ENCODE measurements around the gene ARSH. TPM values are rescaled to one million over a fixed set of nuclear protein-coding genes. Genes with fewer than 3 reads are reported as not detected.
"Not testable (repeated sequence)": the region's sequence is repeated elsewhere in the genome, so short reads cannot be mapped to it uniquely, and the experiment has no call there.

ARSH gene
- total RNA-seq, 2 donors from 2014 or later: not detected

GRCh38 chrX:2962381-2962780, 44.0 kb upstream of the ARSH start:
- H3K27ac Mint-ChIP-seq: peak overlapping the region; percentile 82

DNA sequence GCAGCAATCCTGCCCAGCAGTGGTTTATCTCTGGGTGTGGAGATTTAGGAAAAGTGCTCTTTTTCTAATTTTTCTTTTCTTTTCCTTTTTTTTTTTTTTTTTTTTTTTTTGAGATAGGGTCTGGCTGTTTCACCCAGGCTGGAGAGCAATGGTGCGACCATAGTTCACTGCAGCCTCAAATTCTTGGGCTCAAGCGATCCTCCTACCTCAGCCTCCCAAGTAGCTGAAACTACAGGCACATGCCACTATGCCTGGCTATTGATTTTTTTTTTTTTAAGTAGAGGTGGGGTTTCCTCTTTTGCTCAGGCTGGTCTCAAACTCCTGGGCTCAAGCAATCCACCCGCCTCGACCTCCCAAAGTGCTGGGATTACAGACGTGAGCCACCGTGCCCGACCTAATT, 42.9 kb upstream of the ARSH start:
- not testable (repeated sequence) for H3K27ac ChIP-seq (ENCODE audit: low read depth, low read length); DNase-seq; H3K27me3 Mint-ChIP-seq (ENCODE audit: insufficient read depth); H3K4me1 ChIP-seq (ENCODE audit: control insufficient read depth, insufficient read depth, low read length); H3K9me3 Mint-ChIP-seq; H3K27me3 ChIP-seq (ENCODE audit: control insufficient read depth, insufficient read depth, low read length, poor library complexity, severe bottlenecking); H3K9me3 ChIP-seq (ENCODE audit: control insufficient read depth, low read length)
- H3K4me3 ChIP-seq (ENCODE audit: low read length): peak overlapping the region; percentile 90
- H3K36me3 Mint-ChIP-seq (ENCODE audit: low read depth): peaks cover 23% of the 10 kb centered on the region
- H3K9ac ChIP-seq (ENCODE audit: extremely low read depth, low read length, poor library complexity, severe bottlenecking): peak overlapping the region; percentile 94
- H3K27ac Mint-ChIP-seq: peak overlapping the region; percentile 100
- peak overlapping the region; percentile 91 for H3K4me3 Mint-ChIP-seq
- peaks cover 41% of the 10 kb centered on the region for H3K4me1 Mint-ChIP-seq
- peaks cover 20% of the 10 kb centered on the region for H3K36me3 ChIP-seq (ENCODE audit: control insufficient read depth, insufficient read depth, low read length)
- 69% methylated on average over 2 of the region's 7 CpGs; no CpG with 5 or more reads in 1 of the 2 experiments for WGBS, 2 experiments (ENCODE audit: insufficient coverage in 1 of 2, insufficient read length in 1 of 2)

More at GRCh38 chrX:2962381-2962780, 44.0 kb upstream of the ARSH start:
- Histone ChIP-seq H3K27me3 (ENCODE audit: control insufficient read depth, insufficient read depth, low read length, poor library complexity, severe bottlenecking) (no peaks in the 10 kb centered on the region), H3K36me3 (ENCODE audit: control insufficient read depth, insufficient read depth, low read length) (peaks cover 30% of the 10 kb centered on the region), H3K9ac (ENCODE audit: extremely low read depth, low read length, poor library complexity, severe bottlenecking) (peak overlapping the region; percentile 94), H3K27ac (ENCODE audit: low read depth, low read length) (no peak overlapping the region), H3K4me1 (ENCODE audit: control insufficient read depth, insufficient read depth, low read length) (no peaks in the 10 kb centered on the region), H3K4me3 (ENCODE audit: low read length) (peak overlapping the region; percentile 90), H3K9me3 (ENCODE audit: control insufficient read depth, low read length) (no peaks in the 10 kb centered on the region)
- TF ChIP-seq, protein P1, sequence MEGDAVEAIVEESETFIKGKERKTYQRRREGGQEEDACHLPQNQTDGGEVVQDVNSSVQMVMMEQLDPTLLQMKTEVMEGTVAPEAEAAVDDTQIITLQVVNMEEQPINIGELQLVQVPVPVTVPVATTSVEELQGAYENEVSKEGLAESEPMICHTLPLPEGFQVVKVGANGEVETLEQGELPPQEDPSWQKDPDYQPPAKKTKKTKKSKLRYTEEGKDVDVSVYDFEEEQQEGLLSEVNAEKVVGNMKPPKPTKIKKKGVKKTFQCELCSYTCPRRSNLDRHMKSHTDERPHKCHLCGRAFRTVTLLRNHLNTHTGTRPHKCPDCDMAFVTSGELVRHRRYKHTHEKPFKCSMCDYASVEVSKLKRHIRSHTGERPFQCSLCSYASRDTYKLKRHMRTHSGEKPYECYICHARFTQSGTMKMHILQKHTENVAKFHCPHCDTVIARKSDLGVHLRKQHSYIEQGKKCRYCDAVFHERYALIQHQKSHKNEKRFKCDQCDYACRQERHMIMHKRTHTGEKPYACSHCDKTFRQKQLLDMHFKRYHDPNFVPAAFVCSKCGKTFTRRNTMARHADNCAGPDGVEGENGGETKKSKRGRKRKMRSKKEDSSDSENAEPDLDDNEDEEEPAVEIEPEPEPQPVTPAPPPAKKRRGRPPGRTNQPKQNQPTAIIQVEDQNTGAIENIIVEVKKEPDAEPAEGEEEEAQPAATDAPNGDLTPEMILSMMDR (conservative IDR thresholded peaks at IDR 0.05): no peak
- DNase-seq: peak; percentile 87
- H3K4me3 Mint-ChIP-seq: peak overlapping the region; percentile 91
- peaks cover 34% of the 10 kb centered on the region for H3K4me1 Mint-ChIP-seq
- H3K36me3 Mint-ChIP-seq (ENCODE audit: low read depth): peaks cover 32% of the 10 kb centered on the region
- 23 to 51% methylated on average over 5 to 11 of the region's 11 CpGs for WGBS, 2 experiments (ENCODE audit: insufficient coverage in 1 of 2, insufficient read length in 1 of 2)
- H3K27me3 Mint-ChIP-seq (ENCODE audit: insufficient read depth): no peaks in the 10 kb centered on the region
- no peaks in the 10 kb centered on the region for H3K9me3 Mint-ChIP-seq

- not testable (repeated sequence) for H3K27me3 Mint-ChIP-seq (ENCODE audit: insufficient read depth); H3K9me3 ChIP-seq (ENCODE audit: control insufficient read depth, low read length); H3K4me1 ChIP-seq (ENCODE audit: control insufficient read depth, insufficient read depth, low read length); H3K27me3 ChIP-seq (ENCODE audit: control insufficient read depth, insufficient read depth, low read length, poor library complexity, severe bottlenecking); H3K9me3 Mint-ChIP-seq
- Histone ChIP-seq H3K4me3 (ENCODE audit: low read length) (peak overlapping the region; percentile 90), H3K36me3 (ENCODE audit: control insufficient read depth, insufficient read depth, low read length) (peaks cover 13% of the 10 kb centered on the region), H3K9ac (ENCODE audit: extremely low read depth, low read length, poor library complexity, severe bottlenecking) (peak overlapping the region; percentile 94), H3K27ac (ENCODE audit: low read depth, low read length) (peak overlapping the region; percentile 56)
- Mint-ChIP-seq H3K27ac (peak overlapping the region; percentile 100), H3K36me3 (ENCODE audit: low read depth) (peaks cover 15% of the 10 kb centered on the region), H3K4me1 (peaks cover 47% of the 10 kb centered on the region), H3K4me3 (peak overlapping the region; percentile 91)
- DNase-seq: peak; percentile 73
- WGBS, 2 experiments (ENCODE audit: insufficient coverage in 1 of 2, insufficient read length in 1 of 2): 13 to 32% methylated on average over 3 to 12 of the region's 16 CpGs
Observed at GRCh38 chrX:2963992-2964794, 42.2 kb upstream of the ARSH start.

DNA sequence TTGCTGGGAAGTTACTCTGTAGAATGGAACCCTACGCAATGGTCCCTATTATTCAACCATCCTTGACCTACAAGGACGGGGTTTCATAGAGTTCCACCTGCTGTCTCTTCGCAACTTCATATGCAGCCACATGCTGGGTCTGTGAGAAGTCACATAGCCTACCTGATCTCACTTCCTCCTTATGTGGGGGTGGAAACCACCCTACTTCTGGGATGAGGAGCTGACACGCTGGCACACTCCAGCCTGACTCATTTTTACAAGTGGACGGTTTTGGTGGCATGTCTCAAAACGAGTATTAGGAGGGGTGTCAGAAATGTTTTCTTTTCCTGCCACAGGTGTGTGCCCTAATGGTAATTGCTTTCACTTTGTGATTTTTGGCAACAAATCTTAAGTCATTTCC, 40.4 kb upstream of the ARSH start:
- Mint-ChIP-seq H3K4me3 (no peak overlapping the region), H3K36me3 (ENCODE audit: low read depth) (peaks cover under 1% of the 10 kb centered on the region), H3K27ac (no peak overlapping the region), H3K9me3 (peaks cover under 1% of the 10 kb centered on the region), H3K27me3 (ENCODE audit: insufficient read depth) (no peaks in the 10 kb centered on the region), H3K4me1 (peaks cover 39% of the 10 kb centered on the region)
- H3K4me3 ChIP-seq (ENCODE audit: low read length): no peak overlapping the region
- H3K27me3 ChIP-seq (ENCODE audit: control insufficient read depth, insufficient read depth, low read length, poor library complexity, severe bottlenecking): no peaks in the 10 kb centered on the region
- no peak overlapping the region for H3K27ac ChIP-seq (ENCODE audit: low read depth, low read length)
- H3K36me3 ChIP-seq (ENCODE audit: control insufficient read depth, insufficient read depth, low read length): peaks cover under 1% of the 10 kb centered on the region
- TF ChIP-seq, protein P1 (conservative IDR thresholded peaks at IDR 0.05): no peak
- no peak for DNase-seq
- no peaks in the 10 kb centered on the region for H3K4me1 ChIP-seq (ENCODE audit: control insufficient read depth, insufficient read depth, low read length)
- WGBS, 2 experiments (ENCODE audit: insufficient coverage in 1 of 2, insufficient read length in 1 of 2): 93% methylated on average over 6 of the region's 6 CpGs; no CpG with 5 or more reads in 1 of the 2 experiments
- H3K9me3 ChIP-seq (ENCODE audit: control insufficient read depth, low read length): no peaks in the 10 kb centered on the region
- no peak overlapping the region for H3K9ac ChIP-seq (ENCODE audit: extremely low read depth, low read length, poor library complexity, severe bottlenecking)
